Neural progenitor cell (in vitro differentiated cells): Measurements from ENCODE around the gene RAD23B. TPM values are rescaled to one million over a fixed set of nuclear protein-coding genes. Genes with fewer than 3 reads are reported as not detected.
A peak's percentile ranks its signal among the peaks of the same experiment; 100 is the strongest.

Experiments used
- DNase-seq: peaks from one replicate; pipeline ENCODE4 v3.0.0-alpha.2; 2016; ENCODE audit warnings: low spot score
- H2AFZ ChIP-seq: fragments of 200-600 bp; sonication (generic); replicated peaks from 2 replicates; pipeline ENCODE4 v1.6.1; 2016; ENCODE audit warnings: antibody characterized with exemption
- H3F3A ChIP-seq: fragments of 200-600 bp; sonication (generic); 2 replicates; pipeline ENCODE4 v1.6.1; 2016; ENCODE audit warnings: antibody characterized with exemption, low read depth
- H3K27ac ChIP-seq: fragments of 200-600 bp; sonication (generic); 2 replicates; pipeline ENCODE4 v1.5.1; 2016; ENCODE audit warnings: mild to moderate bottlenecking
- H3K27me3 ChIP-seq: fragments of 200-600 bp; sonication (generic); 2 replicates; pipeline ENCODE4 v1.6.1; 2016; ENCODE audit warnings: mild to moderate bottlenecking, moderate library complexity
- H3K36me3 ChIP-seq: fragments of 200-600 bp; sonication (generic); 2 replicates; pipeline ENCODE4 v1.5.1; 2016
- H3K4me1 ChIP-seq: fragments of 200-600 bp; sonication (generic); 2 replicates; pipeline ENCODE4 v1.6.1; 2016; ENCODE audit warnings: mixed run types
- H3K4me2 ChIP-seq: fragments of 200-600 bp; sonication (generic); 2 replicates; pipeline ENCODE4 v1.6.1; 2016
- H3K4me3 ChIP-seq: fragments of 200-600 bp; sonication (generic); 2 replicates; pipeline ENCODE4 v1.5.1; 2016
- H3K79me2 ChIP-seq: fragments of 200-600 bp; sonication (generic); 2 replicates; pipeline ENCODE4 v1.6.1; 2016; ENCODE audit warnings: low read depth
- H3K9ac ChIP-seq: fragments of 200-600 bp; sonication (generic); 2 replicates; pipeline ENCODE4 v1.6.1; 2016
- H3K9me3 ChIP-seq: fragments of 200-600 bp; sonication (generic); 2 replicates; pipeline ENCODE4 v1.5.1; 2016; ENCODE audit warnings: low read depth
- H4K20me1 ChIP-seq: fragments of 200-600 bp; sonication (generic); 2 replicates; pipeline ENCODE4 v1.6.1; 2016; ENCODE audit warnings: low read depth
- H3K27ac Mint-ChIP-seq: 3 replicates; pipeline ENCODE4 v1.8.0; 2021; ENCODE audit warnings: mixed read lengths
- H3K27me3 Mint-ChIP-seq: 2 replicates; pipeline ENCODE4 v1.8.0; 2022; ENCODE audit warnings: low read depth, mild to moderate bottlenecking, inconsistent platforms, moderate library complexity, mixed read lengths; ENCODE audit not compliant: insufficient read depth
- H3K36me3 Mint-ChIP-seq: 3 replicates; pipeline ENCODE4 v1.8.0; 2021; ENCODE audit warnings: mixed read lengths
- H3K4me1 Mint-ChIP-seq: 3 replicates; pipeline ENCODE4 v1.8.0; 2021; ENCODE audit warnings: mixed read lengths
- H3K4me3 Mint-ChIP-seq: 3 replicates; pipeline ENCODE4 v1.8.0; 2021; ENCODE audit warnings: mild to moderate bottlenecking, moderate library complexity, mixed read lengths
- H3K9me3 Mint-ChIP-seq: 3 replicates; pipeline ENCODE4 v1.8.0; 2020; ENCODE audit warnings: mixed read lengths
- EZH2 ChIP-seq: fragments of 200-600 bp; sonication (generic); IDR thresholded peaks from 2 replicates; pipeline ENCODE4 v1.6.1; 2017; ENCODE audit warnings: antibody characterized with exemption, mild to moderate bottlenecking, moderate library complexity
- EZH2phosphoT487 ChIP-seq: fragments of 200-600 bp; sonication (generic); IDR thresholded peaks from 2 replicates; pipeline ENCODE4 v1.6.1; 2017; ENCODE audit warnings: antibody characterized with exemption
- total RNA-seq: library from RNA; depleted of rRNA; stranded (reverse); fragments of >200 nt; gene quantifications from 2 replicates; pipeline ENCODE4 v1.2.3, GENCODE V29; 2015; ENCODE audit warnings: low replicate concordance
- TF ChIP-seq, protein P1 (sequence below): fragments of 200-600 bp; sonication (generic); IDR thresholded peaks from 2 replicates; pipeline ENCODE4 v1.5.1; 2017; ENCODE audit warnings: antibody characterized with exemption, mild to moderate bottlenecking

Gene RAD23B
- total RNA-seq, 1 donor from 2014 or later = 178 TPM

DNA sequence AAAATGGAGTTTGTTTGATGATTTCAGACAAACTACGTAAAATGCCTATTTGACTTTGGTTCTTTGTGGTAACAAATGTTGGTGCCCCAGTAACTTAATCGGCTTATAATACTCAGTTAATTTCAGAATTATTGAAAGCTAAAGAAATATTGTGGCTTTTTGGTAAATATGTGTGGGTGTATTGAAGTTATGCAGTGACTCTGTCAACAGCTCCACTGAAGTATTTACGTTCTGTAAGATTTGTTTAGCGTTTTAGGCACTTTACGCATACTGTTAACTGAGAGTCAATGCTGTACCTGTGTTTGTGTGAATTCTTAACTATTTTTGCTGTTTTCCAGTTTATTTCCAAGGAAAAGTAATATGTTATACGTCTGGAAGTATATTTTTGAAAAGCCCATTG lies 2.2 kb downstream of the RAD23B start:
- H4K20me1 ChIP-seq = peaks cover 63% of the 10 kb centered on the region
- Mint-ChIP-seq H3K9me3 (peaks cover 13% of the 10 kb centered on the region), H3K27ac (no peak overlapping the region), H3K27me3 (peaks cover 3% of the 10 kb centered on the region), H3K4me1 (peaks cover 25% of the 10 kb centered on the region), H3K36me3 (peaks cover 22% of the 10 kb centered on the region), H3K4me3 (peak overlapping the region; percentile 98)
- H3K4me1 ChIP-seq = peaks cover 10% of the 10 kb centered on the region
- no peaks in the 10 kb centered on the region for H3K36me3 ChIP-seq
- H3K27ac ChIP-seq = no peak overlapping the region
- no peak overlapping the region for H2AFZ ChIP-seq
- DNase-seq = no peak
- peak overlapping the region; percentile 80 for H3K4me2 ChIP-seq
- H3F3A ChIP-seq = peaks cover 18% of the 10 kb centered on the region
- peak overlapping the region; percentile 82 for H3K9ac ChIP-seq
- peak overlapping the region; percentile 84 for H3K4me3 ChIP-seq
- no peaks in the 10 kb centered on the region for H3K27me3 ChIP-seq
- TF ChIP-seq EZH2phosphoT487 = no peak
- TF ChIP-seq, protein P1, sequence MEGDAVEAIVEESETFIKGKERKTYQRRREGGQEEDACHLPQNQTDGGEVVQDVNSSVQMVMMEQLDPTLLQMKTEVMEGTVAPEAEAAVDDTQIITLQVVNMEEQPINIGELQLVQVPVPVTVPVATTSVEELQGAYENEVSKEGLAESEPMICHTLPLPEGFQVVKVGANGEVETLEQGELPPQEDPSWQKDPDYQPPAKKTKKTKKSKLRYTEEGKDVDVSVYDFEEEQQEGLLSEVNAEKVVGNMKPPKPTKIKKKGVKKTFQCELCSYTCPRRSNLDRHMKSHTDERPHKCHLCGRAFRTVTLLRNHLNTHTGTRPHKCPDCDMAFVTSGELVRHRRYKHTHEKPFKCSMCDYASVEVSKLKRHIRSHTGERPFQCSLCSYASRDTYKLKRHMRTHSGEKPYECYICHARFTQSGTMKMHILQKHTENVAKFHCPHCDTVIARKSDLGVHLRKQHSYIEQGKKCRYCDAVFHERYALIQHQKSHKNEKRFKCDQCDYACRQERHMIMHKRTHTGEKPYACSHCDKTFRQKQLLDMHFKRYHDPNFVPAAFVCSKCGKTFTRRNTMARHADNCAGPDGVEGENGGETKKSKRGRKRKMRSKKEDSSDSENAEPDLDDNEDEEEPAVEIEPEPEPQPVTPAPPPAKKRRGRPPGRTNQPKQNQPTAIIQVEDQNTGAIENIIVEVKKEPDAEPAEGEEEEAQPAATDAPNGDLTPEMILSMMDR = no peak
- no peak for TF ChIP-seq EZH2
- no peaks in the 10 kb centered on the region for H3K9me3 ChIP-seq
- peaks cover 77% of the 10 kb centered on the region for H3K79me2 ChIP-seq

- no peaks in the 10 kb centered on the region for H3K27me3 ChIP-seq
- no peaks in the 10 kb centered on the region for H3K36me3 ChIP-seq
- no peak overlapping the region for H3K27ac ChIP-seq
- peak overlapping the region; percentile 80 for H3K4me2 ChIP-seq
- peaks cover 25% of the 10 kb centered on the region for H3K4me1 Mint-ChIP-seq
- H3K36me3 Mint-ChIP-seq = peaks cover 28% of the 10 kb centered on the region
- peaks cover 10% of the 10 kb centered on the region for H3K4me1 ChIP-seq
- TF ChIP-seq, protein P1 = no peak
- no peak for TF ChIP-seq EZH2phosphoT487
- TF ChIP-seq EZH2 = no peak
- H3K9ac ChIP-seq = no peak overlapping the region
- peaks cover 17% of the 10 kb centered on the region for H3K9me3 Mint-ChIP-seq
- DNase-seq = no peak
- peaks cover 1% of the 10 kb centered on the region for H3K27me3 Mint-ChIP-seq
- no peak overlapping the region for H2AFZ ChIP-seq
- H3K9me3 ChIP-seq = no peaks in the 10 kb centered on the region
- peak overlapping the region; percentile 84 for H3K4me3 ChIP-seq
- H4K20me1 ChIP-seq = peaks cover 71% of the 10 kb centered on the region
- H3F3A ChIP-seq = peaks cover 18% of the 10 kb centered on the region
- peak overlapping the region; percentile 98 for H3K4me3 Mint-ChIP-seq
- H3K27ac Mint-ChIP-seq = no peak overlapping the region
- peaks cover 85% of the 10 kb centered on the region for H3K79me2 ChIP-seq
These were observed 3.0 kb downstream of the RAD23B start for GRCh38 chr9:107286057-107286456.

GRCh38 chr9:107288701-107289100 lies 5.6 kb downstream of the RAD23B start:
- Mint-ChIP-seq H3K4me1 (peaks cover 18% of the 10 kb centered on the region), H3K9me3 (peaks cover 25% of the 10 kb centered on the region), H3K27ac (no peak overlapping the region), H3K27me3 (peaks cover 1% of the 10 kb centered on the region), H3K36me3 (peaks cover 43% of the 10 kb centered on the region), H3K4me3 (no peak overlapping the region)
- Histone ChIP-seq H3K9me3 (no peaks in the 10 kb centered on the region), H3K79me2 (peaks cover 100% of the 10 kb centered on the region), H3K9ac (no peak overlapping the region), H3K4me1 (peaks cover 10% of the 10 kb centered on the region), H3F3A (peaks cover 11% of the 10 kb centered on the region), H3K36me3 (no peaks in the 10 kb centered on the region), H4K20me1 (peaks cover 96% of the 10 kb centered on the region), H3K4me3 (no peak overlapping the region), H3K4me2 (no peak overlapping the region), H2AFZ (no peak overlapping the region), H3K27ac (no peak overlapping the region), H3K27me3 (no peaks in the 10 kb centered on the region)
- no peak for TF ChIP-seq EZH2
- DNase-seq = no peak

DNA sequence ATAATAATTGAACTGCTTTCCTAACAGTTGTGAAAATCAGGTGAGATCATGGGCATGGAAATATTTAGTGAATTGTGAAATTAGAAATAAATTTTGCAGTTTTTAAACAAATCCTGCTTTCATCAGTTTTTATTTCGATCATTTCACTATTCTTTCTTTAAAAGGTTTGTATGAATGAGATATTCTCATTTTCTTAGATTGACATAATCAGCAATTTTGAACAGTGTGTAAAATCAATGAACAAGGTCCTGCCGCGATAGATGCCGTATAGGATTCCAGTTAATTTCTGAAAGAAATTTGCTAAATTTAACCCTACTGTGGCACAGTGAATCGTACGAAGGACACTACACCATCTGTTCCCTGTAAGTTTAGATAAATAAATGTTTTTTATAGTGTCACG lies 7.5 kb downstream of the RAD23B start:
- Mint-ChIP-seq H3K4me1 (peaks cover 9% of the 10 kb centered on the region), H3K27me3 (peaks cover 2% of the 10 kb centered on the region), H3K9me3 (peaks cover 42% of the 10 kb centered on the region), H3K27ac (no peak overlapping the region), H3K4me3 (no peak overlapping the region), H3K36me3 (peaks cover 60% of the 10 kb centered on the region)
- Histone ChIP-seq H3K4me1 (peaks cover 15% of the 10 kb centered on the region), H2AFZ (no peak overlapping the region), H3K36me3 (no peaks in the 10 kb centered on the region), H3K4me3 (no peak overlapping the region), H3K27ac (no peak overlapping the region), H3K79me2 (peaks cover 100% of the 10 kb centered on the region), H3K9ac (no peak overlapping the region), H4K20me1 (peaks cover 99% of the 10 kb centered on the region), H3K9me3 (no peaks in the 10 kb centered on the region), H3K4me2 (no peak overlapping the region), H3K27me3 (no peaks in the 10 kb centered on the region), H3F3A (peaks cover 15% of the 10 kb centered on the region)
- DNase-seq = no peak
- TF ChIP-seq EZH2 = no peak
